Activated CD4-positive, alpha-beta memory T cell treated with anti-CD3 and anti-CD28 coated beads, Interleukin-2, amount 10 ng/mL, durations not matched to agents 7 days and 5 days (primary cell): ENCODE data around the gene TRAK2. TPM values are rescaled to one million over a fixed set of nuclear protein-coding genes. Genes with fewer than 3 reads are reported as not detected.

Experiments
- CTCF ChIA-PET: fragments of 350-600 bp; sonication (Branson Sonifier 250); formaldehyde crosslinking; loops from one replicate; lab custom pipeline; 2021; ENCODE audit warnings: antibody characterized with exemption, inconsistent platforms; lab: Charles Lee
- POLR2A ChIA-PET: fragments of 350-600 bp; sonication (Branson Sonifier 250); formaldehyde crosslinking; loops from one replicate; lab custom pipeline; 2021; ENCODE audit warnings: antibody characterized with exemption; lab: Charles Lee
- DNase-seq: peaks from one replicate; pipeline ENCODE4 v3.0.0-alpha.2; 2020
- H3K27ac Mint-ChIP-seq: one replicate; pipeline ENCODE4 v1.8.0; 2021; ENCODE audit warnings: mild to moderate bottlenecking, mixed read lengths
- H3K27me3 Mint-ChIP-seq: one replicate; pipeline ENCODE4 v1.8.0; 2021; ENCODE audit warnings: mixed read lengths
- H3K36me3 Mint-ChIP-seq: one replicate; pipeline ENCODE4 v1.8.0; 2021; ENCODE audit warnings: low read depth, mixed read lengths
- H3K4me1 Mint-ChIP-seq: one replicate; pipeline ENCODE4 v1.8.0; 2021; ENCODE audit warnings: mixed read lengths
- H3K4me3 Mint-ChIP-seq: one replicate; pipeline ENCODE4 v1.8.0; 2021; ENCODE audit warnings: mild to moderate bottlenecking, mixed read lengths
- H3K9me3 Mint-ChIP-seq: one replicate; pipeline ENCODE4 v1.8.0; 2021; ENCODE audit warnings: mixed read lengths
- total RNA-seq, 2 experiments: library from RNA; stranded (reverse); gene quantifications; one replicate each; pipeline ENCODE4 v1.2.3, GENCODE V29; 2021

Gene TRAK2
- total RNA-seq, 2 experiments from 2014 or later, result 47.3 to 49.3 TPM

DNA sequence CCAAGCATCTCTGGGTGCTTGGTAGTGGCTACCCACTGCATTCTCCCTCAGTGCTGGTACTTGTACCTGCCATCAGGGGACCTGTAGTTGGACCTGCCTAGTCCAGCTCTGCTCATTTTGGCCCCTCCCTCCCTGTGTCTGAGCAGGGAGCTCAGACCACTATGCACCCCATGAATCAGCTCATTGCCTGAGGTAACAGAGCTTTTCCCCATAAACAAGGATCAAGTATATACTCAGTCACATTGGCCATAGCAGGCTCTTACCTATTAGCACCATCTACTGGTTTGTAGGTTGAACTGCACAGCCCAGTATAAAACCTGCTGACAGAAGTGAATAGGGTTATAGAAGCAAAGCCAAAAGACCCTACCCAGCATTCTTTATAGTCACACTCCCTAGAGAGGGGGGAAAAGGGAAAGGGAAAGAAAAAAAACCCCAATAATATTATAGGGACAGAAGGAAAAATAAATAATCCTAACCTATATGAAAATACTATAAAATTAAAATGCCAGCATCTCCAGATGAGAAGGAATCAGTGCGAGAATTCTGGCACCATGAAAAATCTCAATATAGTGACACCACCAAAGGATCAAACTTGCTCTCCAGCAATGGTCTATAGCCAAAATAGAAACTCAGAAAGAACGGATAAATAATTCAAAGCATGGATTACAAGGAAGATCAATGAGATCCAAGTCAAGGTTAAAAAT is 87.2 kb downstream of the TRAK2 start:
- Mint-ChIP-seq H3K27me3 (no peaks in the 10 kb centered on the region), H3K9me3 (peaks cover 22% of the 10 kb centered on the region), H3K4me1 (peaks cover 32% of the 10 kb centered on the region), H3K27ac (peak overlapping the region; percentile 71), H3K4me3 (no peak overlapping the region), H3K36me3 (peaks cover 84% of the 10 kb centered on the region)
- POLR2A ChIA-PET, result interaction anchor here (0.6 to 2.6 kb wide), 6 partner anchors 101 to 296 kb away, joined by 3 to 10 read pairs (median 7); partner anchors contain the start of genes CASP10 and CASP8
- CTCF ChIA-PET, result interaction anchor here (0.6 to 4.2 kb wide), 14 partner anchors 20 to 181 kb away, joined by 3 to 43 read pairs (median 5); partner anchors contain the start of genes CASP10 and CASP8
- DNase-seq, result peak; percentile 21

DNA sequence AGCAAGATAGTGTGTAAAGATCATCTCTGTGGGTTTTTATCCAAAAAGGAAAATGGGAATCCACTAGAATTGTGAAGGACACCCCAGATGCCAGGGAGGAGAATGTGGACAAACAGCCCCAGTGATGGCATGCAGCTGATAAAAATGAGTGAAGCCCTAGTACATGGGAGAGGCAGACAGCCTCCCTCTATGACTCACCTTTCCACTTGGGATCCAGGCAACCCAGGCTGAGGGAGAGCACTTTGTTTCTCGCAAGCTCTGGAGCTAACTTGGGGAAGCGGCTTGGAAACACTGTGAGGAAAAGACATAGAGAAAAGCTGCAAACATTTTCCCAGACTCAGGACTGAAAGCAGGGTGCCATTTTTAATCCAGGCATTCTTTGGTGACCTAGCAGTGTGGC is 88.9 kb downstream of the TRAK2 start:
- Mint-ChIP-seq H3K27me3 (no peaks in the 10 kb centered on the region), H3K4me1 (peaks cover 35% of the 10 kb centered on the region), H3K27ac (no peak overlapping the region), H3K9me3 (peaks cover 12% of the 10 kb centered on the region), H3K4me3 (no peak overlapping the region), H3K36me3 (peaks cover 72% of the 10 kb centered on the region)
- DNase-seq, result no peak
- ChIA-PET CTCF (interaction anchor here (1.4 to 4.2 kb wide), 3 partner anchors 97 to 179 kb away, joined by 4 to 30 read pairs (median 12); partner anchors contain the start of gene CASP10), POLR2A (interaction anchor here (2.0 kb wide), 1 partner anchor 129 kb away, joined by 9 read pairs; no protein-coding TSS in a partner anchor)

DNA sequence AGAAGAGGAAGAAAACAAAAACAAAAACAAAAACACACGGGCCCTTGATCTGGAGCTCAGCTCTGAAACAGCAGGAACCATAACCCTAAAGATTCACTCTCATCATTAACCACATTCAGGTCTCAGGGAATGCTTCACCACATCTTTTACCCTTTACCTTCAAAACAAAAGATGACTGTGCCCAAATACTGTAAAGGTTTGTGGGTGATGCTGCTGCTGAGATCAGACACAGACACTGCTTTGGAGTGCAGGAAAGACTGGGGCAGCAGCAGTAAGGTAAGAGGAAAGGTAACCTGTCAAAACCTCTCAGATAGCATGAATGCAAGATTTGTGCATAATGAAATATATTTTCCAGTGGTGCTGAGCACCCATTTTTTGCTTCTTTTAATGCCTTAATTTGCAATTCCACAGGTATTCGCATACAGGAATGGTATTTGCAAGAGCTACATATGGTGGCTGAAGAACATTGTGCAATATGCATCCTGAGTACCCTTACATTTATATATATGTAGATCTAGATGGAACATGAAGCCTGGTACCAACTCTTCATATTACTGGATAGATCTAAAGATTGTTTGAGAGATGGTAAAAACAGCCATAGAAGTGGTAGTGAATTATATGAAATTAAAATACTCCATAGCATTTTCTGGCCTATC is 90.1 kb downstream of the TRAK2 start:
- DNase-seq, result no peak
- peaks cover 2% of the 10 kb centered on the region for H3K9me3 Mint-ChIP-seq
- peaks cover 33% of the 10 kb centered on the region for H3K4me1 Mint-ChIP-seq
- POLR2A ChIA-PET, result interaction anchor here (2.0 kb wide), 1 partner anchor 127 kb away, joined by 9 read pairs; no protein-coding TSS in a partner anchor
- peaks cover 62% of the 10 kb centered on the region for H3K36me3 Mint-ChIP-seq
- H3K27ac Mint-ChIP-seq, result no peak overlapping the region
- H3K27me3 Mint-ChIP-seq, result no peaks in the 10 kb centered on the region
- CTCF ChIA-PET, result interaction anchor here (1.4 kb wide), 1 partner anchor 129 kb away, joined by 4 read pairs; no protein-coding TSS in a partner anchor
- no peak overlapping the region for H3K4me3 Mint-ChIP-seq

DNA sequence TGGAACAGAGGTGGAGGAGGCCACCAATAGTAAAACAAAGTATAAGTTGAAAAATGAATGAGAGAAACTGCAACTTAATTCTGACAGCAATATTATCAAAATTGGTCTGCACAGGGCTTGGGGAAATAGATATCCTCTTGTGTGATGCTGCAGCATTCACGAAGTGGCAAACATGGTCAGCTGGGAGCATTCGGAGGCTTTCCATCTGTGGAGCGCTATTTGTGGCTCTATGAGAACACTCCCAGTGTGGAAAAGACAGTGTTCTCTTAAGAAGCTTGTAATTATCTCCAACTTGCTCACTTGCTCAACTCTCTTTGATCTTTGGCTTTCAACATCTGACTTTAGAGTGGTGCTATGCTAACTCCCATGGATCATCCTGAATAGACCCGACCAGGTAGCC is 91.0 kb downstream of the TRAK2 start:
- Mint-ChIP-seq H3K27ac (no peak overlapping the region), H3K27me3 (no peaks in the 10 kb centered on the region), H3K4me3 (no peak overlapping the region), H3K4me1 (peaks cover 33% of the 10 kb centered on the region), H3K36me3 (peaks cover 53% of the 10 kb centered on the region), H3K9me3 (peaks cover 2% of the 10 kb centered on the region)
- no peak for DNase-seq
- ChIA-PET CTCF (interaction anchor here (1.1 kb wide), 1 partner anchor 32 kb away, joined by 3 read pairs; no protein-coding TSS in a partner anchor), POLR2A (no interaction called here)

DNA sequence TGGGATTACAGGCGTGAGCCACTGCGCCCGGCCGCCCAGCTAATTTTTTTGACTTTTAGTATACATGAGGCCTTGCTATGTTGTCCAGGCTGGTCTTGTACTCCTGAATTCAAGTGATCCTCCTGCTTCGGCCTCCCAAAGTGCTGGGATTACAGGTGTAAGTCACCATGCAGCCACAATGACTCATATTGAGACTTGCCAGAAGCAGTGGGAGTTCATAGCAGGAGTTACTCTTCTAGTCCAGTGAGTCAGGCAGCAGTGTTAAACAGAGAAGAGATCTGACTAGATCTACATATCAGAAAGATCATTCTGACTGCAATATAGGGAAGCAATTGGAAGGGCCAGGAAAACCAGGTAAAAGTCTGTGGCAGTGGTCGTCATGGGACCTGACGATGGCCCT is 92.6 kb downstream of the TRAK2 start:
- H3K36me3 Mint-ChIP-seq, result peaks cover 47% of the 10 kb centered on the region
- no peak overlapping the region for H3K27ac Mint-ChIP-seq
- DNase-seq, result no peak
- no peak overlapping the region for H3K4me3 Mint-ChIP-seq
- H3K4me1 Mint-ChIP-seq, result peaks cover 30% of the 10 kb centered on the region
- peaks cover 4% of the 10 kb centered on the region for H3K9me3 Mint-ChIP-seq
- H3K27me3 Mint-ChIP-seq, result no peaks in the 10 kb centered on the region
- CTCF ChIA-PET, result no interaction called here
- POLR2A ChIA-PET, result interaction anchor here (0.6 to 0.8 kb wide), 2 partner anchors 10 to 1595 kb away, joined by 3 read pairs; no protein-coding TSS in a partner anchor

DNA sequence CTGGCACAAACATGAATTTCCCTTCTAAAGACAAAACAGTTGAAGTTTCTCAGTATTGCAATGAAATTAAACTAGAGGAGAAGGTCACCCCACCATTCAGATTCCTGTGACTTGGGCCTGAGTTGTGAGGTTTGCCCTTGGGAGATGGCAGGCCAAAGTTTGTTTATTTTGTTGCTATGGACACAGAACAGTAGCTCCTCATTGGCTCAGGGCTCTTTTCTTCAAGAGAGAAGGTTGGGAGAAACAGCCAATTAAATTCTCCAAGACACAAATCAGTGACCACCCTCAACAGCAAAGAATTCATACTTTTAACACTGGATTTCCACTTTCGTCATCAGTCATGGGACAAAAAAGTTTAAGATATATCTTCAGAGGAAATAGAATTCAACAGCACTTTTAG is 94.0 kb downstream of the TRAK2 start, which contains the start of gene FLACC1:
TSS of gene FLACC1 (minus strand) at position 125 of the 400 bp plus-strand sequence. CDS start 5,941 bp downstream, outside the sequence.
- ChIA-PET POLR2A (interaction anchor here (1.0 kb wide), 2 partner anchors 92 to 94 kb away, joined by 3 read pairs; no protein-coding TSS in a partner anchor), CTCF (no interaction called here)
- no peak within 1 kb of the TSS for H3K27ac Mint-ChIP-seq
- no peaks in the 10 kb centered on the region for H3K27me3 Mint-ChIP-seq
- H3K4me1 Mint-ChIP-seq, result peaks cover 21% of the 10 kb centered on the region
- H3K9me3 Mint-ChIP-seq, result peaks cover 4% of the 10 kb centered on the region
- H3K36me3 Mint-ChIP-seq, result peaks cover 36% of the 10 kb centered on the region
- H3K4me3 Mint-ChIP-seq, result no peak within 1 kb of the TSS
- DNase-seq, result no peak

DNA sequence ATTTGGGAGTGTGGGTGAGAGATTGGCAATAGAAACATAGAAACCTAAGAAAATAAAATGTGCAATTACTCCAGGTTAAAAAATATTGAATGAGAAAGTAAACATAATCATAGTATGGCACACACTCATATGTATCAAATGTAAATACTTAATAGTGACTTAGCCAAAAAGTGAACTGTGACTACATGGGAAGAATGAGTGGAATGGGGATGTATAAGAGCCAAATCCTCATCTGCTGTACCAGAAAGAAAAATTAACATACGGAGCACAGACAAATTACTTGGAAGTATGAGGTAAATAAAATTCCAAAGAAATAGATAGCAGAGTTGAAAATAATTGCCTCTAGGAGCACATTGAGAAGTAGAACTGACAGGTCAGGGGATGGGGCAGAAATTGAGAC is 98.1 kb downstream of the TRAK2 start:
- H3K4me3 Mint-ChIP-seq, result no peak overlapping the region
- peaks cover 8% of the 10 kb centered on the region for H3K36me3 Mint-ChIP-seq
- H3K4me1 Mint-ChIP-seq, result no peaks in the 10 kb centered on the region
- ChIA-PET POLR2A (interaction anchor here (1.2 kb wide), 1 partner anchor 9 kb away, joined by 3 read pairs; no protein-coding TSS in a partner anchor), CTCF (no interaction called here)
- DNase-seq, result no peak
- no peak overlapping the region for H3K27ac Mint-ChIP-seq
- H3K27me3 Mint-ChIP-seq, result no peaks in the 10 kb centered on the region
- H3K9me3 Mint-ChIP-seq, result peaks cover 4% of the 10 kb centered on the region

DNA sequence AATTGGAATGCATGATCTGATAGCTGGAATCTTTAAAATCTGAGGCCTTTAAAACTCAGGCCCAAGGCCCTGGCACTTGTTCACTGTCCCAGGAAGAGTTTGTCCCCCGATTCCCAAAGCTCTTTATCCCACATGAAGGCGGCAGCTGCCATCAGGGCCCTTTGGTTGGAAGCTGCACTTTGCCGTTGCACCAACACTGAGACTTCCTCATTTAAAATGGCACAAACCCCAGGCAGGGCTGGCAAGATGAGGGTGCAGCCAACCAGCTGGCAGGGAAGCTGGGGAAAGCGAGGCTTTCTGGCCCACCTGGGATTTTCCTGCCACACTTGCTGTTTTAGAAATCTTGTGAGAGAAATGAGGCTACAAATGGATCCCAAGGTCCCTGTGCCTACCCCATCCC is 100.4 kb downstream of the TRAK2 start:
- ChIA-PET CTCF (interaction anchor here (0.6 kb wide), 1 partner anchor 612 kb away, joined by 3 read pairs; no protein-coding TSS in a partner anchor), POLR2A (interaction anchor here (2.3 kb wide), 1 partner anchor 10 kb away, joined by 7 read pairs; no protein-coding TSS in a partner anchor)
- Mint-ChIP-seq H3K4me1 (no peaks in the 10 kb centered on the region), H3K36me3 (peaks cover 8% of the 10 kb centered on the region), H3K27ac (no peak overlapping the region), H3K9me3 (peaks cover 4% of the 10 kb centered on the region), H3K27me3 (no peaks in the 10 kb centered on the region), H3K4me3 (no peak overlapping the region)
- DNase-seq, result no peak

DNA sequence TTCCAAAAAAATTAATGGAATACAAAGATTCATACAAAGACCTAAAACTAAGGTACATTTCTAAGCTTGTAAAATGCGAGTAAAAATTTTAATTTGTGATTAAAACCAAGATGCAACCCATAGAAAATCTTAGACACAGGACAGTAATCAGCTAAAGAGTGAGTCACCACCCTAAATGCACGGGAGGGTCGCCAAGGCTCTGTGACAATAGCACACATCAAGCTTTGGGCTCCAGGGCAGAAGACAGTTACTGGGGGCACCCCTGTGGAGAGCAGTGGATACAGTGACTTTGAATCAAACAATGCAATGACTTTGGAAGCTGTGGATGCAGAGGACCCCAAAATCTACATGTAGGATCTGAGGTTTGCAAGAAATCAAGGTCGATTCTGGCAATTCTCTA is 101.7 kb downstream of the TRAK2 start:
- ChIA-PET POLR2A (no interaction called here), CTCF (no interaction called here)
- H3K27me3 Mint-ChIP-seq, result no peaks in the 10 kb centered on the region
- H3K4me3 Mint-ChIP-seq, result no peak overlapping the region
- peaks cover 8% of the 10 kb centered on the region for H3K36me3 Mint-ChIP-seq
- H3K4me1 Mint-ChIP-seq, result peaks cover 1% of the 10 kb centered on the region
- H3K9me3 Mint-ChIP-seq, result peaks cover 4% of the 10 kb centered on the region
- H3K27ac Mint-ChIP-seq, result no peak overlapping the region
- DNase-seq, result no peak

DNA sequence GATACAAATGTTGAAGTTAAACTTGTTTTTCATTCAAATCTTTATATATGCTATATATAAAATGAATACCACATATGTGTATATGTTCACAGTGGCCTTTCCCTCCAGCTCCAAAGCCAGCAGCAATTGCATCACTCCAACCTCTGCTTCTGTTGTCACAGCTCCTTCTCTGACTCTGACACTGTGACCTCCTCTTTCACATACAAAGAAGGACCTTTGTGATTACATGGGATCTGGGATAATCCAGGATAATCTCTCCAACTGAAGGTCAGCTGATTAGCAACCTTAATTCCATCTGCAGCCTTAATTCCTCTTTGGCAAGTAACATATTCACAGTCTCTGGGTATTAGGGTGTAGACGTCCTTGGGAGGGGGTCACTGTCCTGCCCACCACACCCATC is 102.5 kb downstream of the TRAK2 start:
- no peak for DNase-seq
- H3K4me1 Mint-ChIP-seq, result peaks cover 1% of the 10 kb centered on the region
- H3K36me3 Mint-ChIP-seq, result peaks cover 3% of the 10 kb centered on the region
- H3K9me3 Mint-ChIP-seq, result no peaks in the 10 kb centered on the region
- H3K27ac Mint-ChIP-seq, result no peak overlapping the region
- H3K4me3 Mint-ChIP-seq, result no peak overlapping the region
- H3K27me3 Mint-ChIP-seq, result no peaks in the 10 kb centered on the region
- ChIA-PET CTCF (interaction anchor here (0.6 kb wide), 1 partner anchor 111 kb away, joined by 3 read pairs; no protein-coding TSS in a partner anchor), POLR2A (interaction anchor here (0.9 to 1.3 kb wide), 2 partner anchors 9 to 89 kb away, joined by 3 to 5 read pairs; partner anchors contain the start of gene CASP8)

DNA sequence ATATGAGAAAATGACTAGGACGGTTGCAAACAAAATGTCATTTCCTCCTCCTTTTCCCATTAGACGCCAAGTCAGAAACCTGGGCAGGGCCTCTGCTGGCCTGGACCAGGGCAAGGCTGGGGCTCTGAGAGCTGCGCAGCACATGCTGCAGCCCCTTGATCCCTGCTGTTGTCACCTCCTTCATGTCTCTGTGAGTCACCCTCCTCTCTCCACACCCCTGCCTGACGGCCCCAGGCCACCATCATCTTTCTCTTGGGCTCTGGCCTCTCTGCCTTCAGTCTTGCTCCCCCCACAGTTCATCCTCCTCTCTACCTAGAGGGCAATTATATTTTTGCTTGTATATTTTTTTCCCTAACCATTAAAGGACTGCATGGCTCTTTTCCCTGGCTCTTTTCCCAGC is 104.1 kb downstream of the TRAK2 start:
- Mint-ChIP-seq H3K27me3 (no peaks in the 10 kb centered on the region), H3K9me3 (no peaks in the 10 kb centered on the region), H3K27ac (no peak overlapping the region), H3K4me1 (peaks cover 2% of the 10 kb centered on the region), H3K4me3 (no peak overlapping the region), H3K36me3 (peaks cover 18% of the 10 kb centered on the region)
- no peak for DNase-seq
- ChIA-PET POLR2A (no interaction called here), CTCF (no interaction called here)

DNA sequence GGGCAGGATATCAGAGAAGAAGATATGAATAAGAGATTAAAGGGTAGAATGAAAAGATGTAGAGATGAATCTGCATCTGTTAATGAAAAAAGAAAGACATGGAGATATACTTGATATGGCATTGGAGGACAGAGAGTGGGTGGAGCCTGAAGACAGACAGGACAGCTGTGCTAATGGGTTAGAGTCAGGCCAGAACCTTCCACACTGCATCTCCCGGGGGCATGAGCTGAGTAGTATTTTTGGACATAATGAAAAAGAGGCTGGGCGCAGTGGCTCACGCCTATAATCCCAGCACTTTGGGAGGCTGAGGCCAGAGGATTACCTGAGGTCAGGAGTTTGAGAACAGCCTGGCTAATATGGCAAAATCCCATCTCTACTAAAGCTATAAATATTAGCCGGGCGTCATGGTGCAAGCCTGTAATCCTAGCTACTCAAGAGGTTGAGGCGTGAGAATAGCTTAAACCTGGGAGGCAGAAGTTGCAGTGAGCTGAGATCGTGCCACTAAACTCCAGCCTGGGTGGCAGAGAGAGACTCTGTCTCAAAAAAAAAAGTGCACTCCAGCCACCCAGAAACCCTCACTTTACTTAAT is 105.5 kb downstream of the TRAK2 start:
- POLR2A ChIA-PET, result no interaction called here
- peaks cover 6% of the 10 kb centered on the region for H3K9me3 Mint-ChIP-seq
- H3K27ac Mint-ChIP-seq, result no peak overlapping the region
- H3K27me3 Mint-ChIP-seq, result no peaks in the 10 kb centered on the region
- no peak overlapping the region for H3K4me3 Mint-ChIP-seq
- CTCF ChIA-PET, result no interaction called here
- H3K4me1 Mint-ChIP-seq, result peaks cover 10% of the 10 kb centered on the region
- no peak for DNase-seq
- H3K36me3 Mint-ChIP-seq, result peaks cover 27% of the 10 kb centered on the region
